IPS-NIHi11 (cell line): Measurements from ENCODE around the gene APCDD1L.
"Not testable (repeated sequence)": the region's sequence is repeated elsewhere in the genome, so short reads cannot be mapped to it uniquely, and the experiment has no call there.

ENCODE experiments used
- DNase-seq: peaks from one replicate; pipeline ENCODE4 v3.0.0; 2012; ENCODE audit warnings: mixed read lengths, low spot score

Gene APCDD1L

DNA sequence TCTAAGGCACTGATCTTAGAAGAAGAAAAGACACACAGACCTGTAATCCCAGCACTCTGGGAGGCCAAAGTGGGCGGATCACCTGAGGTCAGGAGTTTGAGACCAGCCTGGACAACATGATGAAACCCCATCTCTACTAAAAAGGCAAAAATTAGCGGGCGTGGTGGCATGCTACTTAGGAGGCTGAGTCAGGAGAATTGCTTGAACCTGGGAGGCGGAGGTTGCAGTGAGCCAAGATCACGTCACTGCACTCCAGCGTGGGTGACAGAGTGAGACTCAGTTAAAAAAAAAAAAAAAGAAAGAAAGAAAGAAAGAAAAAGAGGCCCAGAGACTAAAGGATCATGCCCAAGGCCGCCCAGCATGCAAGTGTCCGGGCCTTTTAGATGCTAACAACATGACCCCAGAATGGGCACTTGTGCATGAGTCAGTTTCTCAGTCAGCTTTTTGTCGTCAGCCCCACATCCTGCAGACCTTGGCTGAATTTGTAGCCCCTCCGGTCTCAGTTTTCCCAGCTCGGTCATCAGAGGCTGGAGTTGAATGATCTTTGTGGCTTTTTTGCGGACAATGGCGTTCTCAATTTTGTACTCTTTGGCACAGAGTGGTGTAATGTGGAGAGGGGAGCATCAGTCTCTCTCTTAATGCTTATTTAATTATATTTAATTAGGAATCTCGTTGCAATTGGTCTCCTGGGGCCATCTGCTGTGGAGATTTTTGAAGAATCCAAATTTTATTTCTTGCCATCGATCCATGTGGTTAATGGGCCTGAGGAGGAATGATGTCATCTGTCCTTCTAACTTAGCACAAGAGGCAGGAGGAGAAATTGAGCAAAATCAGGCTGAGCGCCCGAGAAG lies 30.6 kb upstream of the APCDD1L start:
- DNase-seq: no peak

- no peak for DNase-seq
Measured at GRCh38 chr20:58544891-58545290, 29.7 kb upstream of the APCDD1L start.

DNA sequence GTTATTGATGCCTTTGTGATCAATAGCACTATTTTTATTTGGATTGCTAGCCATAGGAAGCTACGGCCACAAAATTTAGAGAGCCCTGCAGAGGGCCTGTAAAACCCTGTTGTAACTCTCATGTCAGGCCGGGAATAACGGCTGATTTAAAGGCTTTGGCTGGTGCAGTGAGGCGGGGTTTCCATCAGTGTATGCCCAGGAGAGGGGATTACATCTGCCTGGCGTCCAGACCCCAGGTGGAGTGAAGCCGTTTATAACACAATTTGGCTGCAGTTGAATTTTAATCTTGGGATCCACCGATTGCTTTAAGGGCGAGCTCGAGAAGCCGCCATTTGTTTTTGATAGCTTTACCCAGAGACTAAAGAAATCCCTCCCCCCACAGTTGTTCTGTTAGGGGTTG lies 29.1 kb upstream of the APCDD1L start:
- no peak for DNase-seq

GRCh38 chr20:58543274-58543673 lies 28.1 kb upstream of the APCDD1L start:
- DNase-seq: no peak

DNA sequence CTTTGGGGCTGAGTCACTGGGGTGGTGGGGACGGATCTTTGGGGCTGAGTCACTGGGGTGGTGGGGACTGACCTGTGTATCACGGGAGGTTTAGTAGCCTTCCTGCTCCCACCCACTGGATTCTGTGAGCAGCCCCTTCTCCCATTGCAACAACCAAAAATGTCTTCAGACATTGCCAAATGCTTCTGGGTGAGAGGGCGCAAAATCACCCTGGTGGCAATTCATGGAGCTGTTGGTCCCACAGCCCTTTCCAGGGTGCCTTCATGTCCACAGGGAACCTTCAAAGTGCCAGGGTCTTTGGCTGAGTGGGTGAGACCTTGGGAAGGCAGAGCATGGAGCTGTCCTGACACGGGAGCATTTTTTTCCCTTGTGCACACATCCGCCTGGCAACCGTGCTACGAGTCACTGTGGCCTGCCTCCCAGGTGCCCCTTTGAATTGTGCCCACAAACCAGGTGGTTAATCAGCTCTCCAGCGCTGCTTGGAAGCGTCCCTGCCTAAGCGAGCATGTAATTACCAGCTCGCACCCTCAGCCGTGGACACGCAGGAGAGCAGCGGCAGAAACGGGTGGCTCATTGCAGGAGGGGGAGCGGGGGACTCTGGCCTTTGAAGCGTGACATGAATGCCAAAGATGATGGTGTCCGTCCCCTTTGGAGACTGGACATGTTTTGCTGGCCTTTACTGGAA lies 27.4 kb upstream of the APCDD1L start:
- DNase-seq: no peak

DNA sequence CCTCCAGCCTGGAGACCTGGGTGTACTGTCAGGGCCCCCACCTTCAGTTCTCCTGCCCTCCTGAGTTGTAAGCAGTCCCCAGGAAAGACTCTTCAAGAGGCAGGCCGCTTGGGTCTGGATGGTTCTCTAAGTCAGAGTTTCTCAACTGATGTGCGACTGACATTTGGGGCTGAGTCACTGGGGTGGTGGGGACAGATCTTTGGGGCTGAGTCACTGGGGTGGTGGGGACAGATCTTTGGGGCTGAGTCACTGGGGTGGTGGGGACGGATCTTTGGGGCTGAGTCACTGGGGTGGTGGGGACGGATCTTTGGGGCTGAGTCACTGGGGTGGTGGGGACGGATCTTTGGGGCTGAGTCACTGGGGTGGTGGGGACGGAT lies 26.8 kb upstream of the APCDD1L start:
- DNase-seq: not testable (repeated sequence)

DNA sequence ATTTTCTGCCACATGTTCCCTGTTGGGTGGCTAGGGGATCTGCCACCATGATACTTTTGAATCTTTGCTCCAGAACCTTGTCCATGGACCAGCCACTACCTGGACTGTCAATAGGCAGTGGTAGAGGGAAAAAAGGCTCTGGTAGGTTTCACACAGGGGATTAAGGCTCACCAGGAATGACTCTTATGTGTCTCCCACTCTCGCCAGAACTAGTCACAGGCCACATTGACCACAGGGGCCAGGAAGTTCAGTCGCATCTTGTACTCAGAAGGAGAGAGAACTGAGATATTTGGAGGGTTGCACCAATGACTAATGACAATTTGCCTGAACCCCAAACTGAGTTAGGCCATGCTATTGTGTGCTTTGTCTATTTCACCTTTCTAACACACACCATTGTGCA lies 23.6 kb upstream of the APCDD1L start:
- no peak for DNase-seq

DNA sequence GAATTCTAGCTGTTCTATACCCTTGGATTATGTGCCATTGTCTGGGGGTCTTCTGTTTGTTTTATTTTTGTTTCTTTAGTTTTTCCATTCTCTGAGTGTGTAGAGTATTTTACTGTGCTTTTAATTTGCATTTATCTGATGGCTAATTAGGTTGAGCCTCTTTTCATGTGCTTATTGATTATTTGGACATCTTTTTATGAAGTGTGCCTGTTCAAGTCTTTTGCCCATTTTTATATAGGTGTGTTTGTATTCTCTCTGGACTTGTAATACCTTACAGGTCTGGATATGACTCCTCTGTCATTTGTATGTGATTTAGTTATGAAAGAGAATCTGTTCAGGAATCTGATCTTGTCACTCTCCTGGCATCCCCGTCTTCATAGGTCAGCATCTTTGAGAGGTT lies 22.6 kb upstream of the APCDD1L start:
- no peak for DNase-seq

- DNase-seq: no peak
Measured at GRCh38 chr20:58536289-58536688, 21.1 kb upstream of the APCDD1L start.

DNA sequence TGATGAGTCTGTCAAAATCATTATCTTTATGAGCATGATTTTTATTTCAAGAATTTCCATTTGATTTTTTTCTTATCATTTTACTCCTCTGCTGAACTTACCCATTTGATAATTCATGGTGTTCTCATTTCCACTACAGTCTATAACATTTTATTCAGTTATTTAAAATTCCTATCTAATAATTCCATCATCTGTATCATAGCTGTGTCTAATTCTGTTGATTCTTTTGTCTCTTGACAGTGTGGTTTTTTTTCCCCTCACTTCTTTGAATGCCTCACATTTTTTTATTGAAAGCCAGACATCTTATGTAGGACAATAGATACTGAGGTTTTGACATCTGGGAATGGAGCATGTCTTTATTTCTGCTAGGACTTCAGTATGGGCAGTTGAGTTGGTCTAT lies 16.5 kb upstream of the APCDD1L start:
- no peak for DNase-seq

DNA sequence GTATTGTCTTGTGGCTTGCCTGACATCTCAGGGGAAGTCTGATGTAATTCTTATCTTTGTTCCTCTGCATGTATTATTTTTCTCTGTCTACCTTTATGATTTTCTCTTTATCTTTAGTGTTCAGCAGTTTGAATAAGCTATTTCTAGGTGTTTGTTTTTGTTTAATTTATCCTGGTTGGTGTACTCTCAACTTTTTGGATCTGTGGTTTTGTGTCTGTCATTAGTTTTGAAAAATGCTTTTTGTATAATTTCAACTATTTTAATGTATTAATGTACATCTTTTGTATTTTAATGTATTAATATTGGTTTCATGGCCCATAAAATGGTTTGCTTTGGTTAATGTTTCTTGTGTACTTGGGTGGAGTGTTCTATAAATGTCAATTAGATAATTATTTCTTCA lies 15.9 kb upstream of the APCDD1L start:
- no peak for DNase-seq

DNA sequence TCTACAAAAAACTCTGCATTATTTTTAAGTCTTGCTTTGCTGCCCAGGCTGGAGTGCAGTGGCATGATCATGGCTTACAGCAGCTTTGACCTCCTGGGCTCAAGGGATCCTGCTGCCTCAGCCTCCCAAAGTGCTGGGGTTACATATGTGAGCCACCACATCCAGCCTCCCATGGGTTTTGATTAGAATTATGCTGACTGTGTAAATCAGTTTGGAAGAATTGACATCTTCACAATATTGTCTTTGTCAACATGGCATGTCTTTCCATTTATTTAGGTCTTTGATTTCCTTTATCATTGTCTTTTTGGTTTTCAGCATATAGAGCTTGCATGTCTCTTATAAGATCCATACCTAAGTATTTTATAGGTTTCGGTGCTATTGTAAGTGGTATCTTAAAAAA lies 13.2 kb upstream of the APCDD1L start:
- DNase-seq: no peak

DNA sequence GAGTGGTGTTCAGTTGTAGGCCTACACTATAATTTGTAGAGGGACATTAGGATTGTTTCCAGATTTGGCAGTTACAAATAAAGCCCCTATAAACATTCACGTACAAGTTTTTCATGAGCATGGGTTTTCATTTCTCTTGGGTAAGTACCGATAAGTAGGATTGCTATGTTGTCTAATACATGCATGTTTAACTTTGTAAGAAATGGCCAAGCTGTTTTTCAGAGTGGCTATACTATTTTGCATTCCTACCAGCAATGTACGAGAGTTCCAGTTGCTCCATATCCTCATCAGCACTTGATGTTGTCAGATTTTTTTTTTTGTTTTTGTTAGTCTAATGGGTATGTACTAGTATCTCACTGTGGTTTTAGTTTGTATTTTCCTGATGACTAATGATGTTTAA lies 11.2 kb upstream of the APCDD1L start:
- no peak for DNase-seq

- DNase-seq: no peak
Measured at GRCh38 chr20:58524814-58525213, 9.6 kb upstream of the APCDD1L start.

- no peak for DNase-seq
Measured at GRCh38 chr20:58523971-58524315, 8.7 kb upstream of the APCDD1L start.

GRCh38 chr20:58523072-58523970 lies 8.1 kb upstream of the APCDD1L start:
- no peak for DNase-seq

GRCh38 chr20:58522666-58523065 lies 7.5 kb upstream of the APCDD1L start:
- DNase-seq: no peak

GRCh38 chr20:58521763-58522162 lies 6.6 kb upstream of the APCDD1L start:
- DNase-seq: no peak

DNA sequence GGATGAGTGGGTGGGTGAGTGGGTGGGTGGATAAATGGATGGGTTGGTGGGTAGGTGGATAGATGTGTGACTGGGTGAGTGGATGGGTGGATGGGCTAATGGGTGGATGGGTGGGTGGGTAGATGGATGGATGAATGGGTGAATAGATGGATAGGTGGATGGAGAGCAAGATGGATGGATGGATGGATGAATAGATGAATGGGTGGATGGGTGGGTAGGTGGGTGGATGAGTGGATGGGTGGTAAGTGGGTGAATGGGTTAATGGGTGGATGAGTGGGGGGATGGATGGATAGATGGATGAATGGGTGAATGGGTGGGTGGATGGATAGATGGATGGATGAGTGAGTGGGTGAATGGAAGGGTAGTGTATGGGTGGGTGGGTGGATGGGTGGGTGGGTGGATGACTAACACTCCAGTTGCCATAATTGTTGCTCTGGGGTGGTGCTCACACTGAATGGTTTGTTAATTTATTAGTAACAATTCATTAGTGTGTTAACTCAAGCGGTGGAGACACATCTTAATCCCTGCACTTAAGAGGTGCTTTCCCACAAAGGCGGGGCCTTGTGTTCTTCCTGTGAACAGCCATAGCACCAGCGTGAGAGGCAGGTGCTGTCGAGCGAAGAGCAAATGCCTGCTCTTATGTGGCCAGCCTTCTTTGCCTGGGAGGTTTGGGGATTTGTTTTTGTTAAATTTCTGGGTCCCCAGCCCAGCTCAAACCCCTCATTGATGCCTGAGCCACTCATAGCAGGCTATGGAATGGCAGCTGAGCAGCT lies 4.9 kb upstream of the APCDD1L start:
- DNase-seq: no peak

DNA sequence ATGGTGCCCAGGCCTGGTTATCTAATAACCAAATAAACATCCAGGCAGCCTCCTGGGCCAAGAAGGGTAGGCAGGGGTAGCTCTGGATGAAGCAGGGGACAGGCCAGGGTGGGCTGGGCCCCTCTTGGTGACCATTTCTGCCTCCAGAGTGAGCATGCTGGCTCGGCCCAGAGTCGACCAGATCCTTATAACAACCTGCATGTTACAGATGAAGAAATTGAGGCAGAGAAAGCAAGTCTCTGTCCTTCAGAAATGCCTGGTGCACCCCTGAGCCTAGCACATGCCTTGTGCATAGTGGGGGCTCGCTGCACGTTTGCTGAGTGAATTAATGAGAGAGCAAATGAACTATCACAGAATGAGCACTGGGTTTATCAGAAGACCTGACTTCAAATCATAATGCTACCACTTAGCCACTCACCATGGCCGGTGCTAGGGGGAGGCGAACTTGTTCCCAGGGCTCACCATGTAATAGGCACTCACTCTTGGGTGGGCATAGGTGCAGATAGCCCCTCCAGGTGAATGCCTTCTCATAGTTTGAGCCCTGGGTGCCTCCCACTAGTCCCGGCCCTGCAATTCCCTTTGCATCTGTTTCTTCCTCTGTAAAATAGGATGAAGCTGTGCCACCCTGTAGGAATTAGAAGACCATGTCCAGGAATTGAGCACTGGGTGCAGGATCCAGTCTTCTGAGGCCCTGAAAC lies 3.8 kb upstream of the APCDD1L start:
- DNase-seq: no peak

- no peak for DNase-seq
Measured at GRCh38 chr20:58518387-58518786, 3.2 kb upstream of the APCDD1L start.
